SH-SY5Y (cell line): ENCODE measurements around the gene RFX6.

ENCODE experiments used
- GATA2 ChIP-seq: IDR thresholded peaks from 2 replicates; pipeline ENCODE4 v1.6.1; 2011; ENCODE audit warnings: mild to moderate bottlenecking, low read depth, low read length
- GATA3 ChIP-seq: IDR thresholded peaks from 2 replicates; pipeline ENCODE4 v1.6.1; 2011; ENCODE audit warnings: low read depth, mild to moderate bottlenecking, low read length, moderate library complexity

Gene RFX6

GRCh38 chr6:116932496-116932895 lies 55.5 kb downstream of the RFX6 start:
- no peak for TF ChIP-seq GATA3
- TF ChIP-seq GATA2: no peak

GRCh38 chr6:116933485-116933884 lies 56.4 kb downstream of the RFX6 start:
- TF ChIP-seq GATA2: no peak
- TF ChIP-seq GATA3: no peak

- no peak for TF ChIP-seq GATA3
- TF ChIP-seq GATA2: no peak
These were observed 61.3 kb downstream of the RFX6 start for GRCh38 chr6:116938305-116938704.

GRCh38 chr6:116941727-116942126 lies 64.7 kb downstream of the RFX6 start:
- TF ChIP-seq GATA2 (no peak), GATA3 (no peak)

- TF ChIP-seq GATA2 (no peak), GATA3 (no peak)
These were observed 68.8 kb downstream of the RFX6 start for GRCh38 chr6:116945809-116946208.

- TF ChIP-seq GATA3 (no peak), GATA2 (no peak)
These were observed 71.7 kb downstream of the RFX6 start for GRCh38 chr6:116948533-116949304.

GRCh38 chr6:116949964-116950363 lies 72.9 kb downstream of the RFX6 start:
- no peak for TF ChIP-seq GATA2
- no peak for TF ChIP-seq GATA3

- TF ChIP-seq GATA2: no peak
- TF ChIP-seq GATA3: no peak
These were observed 77.3 kb downstream of the RFX6 start for GRCh38 chr6:116954335-116954734.

- TF ChIP-seq GATA3 (no peak), GATA2 (no peak)
These were observed 77.9 kb downstream of the RFX6 start for GRCh38 chr6:116954938-116955337.

- no peak for TF ChIP-seq GATA3
- no peak for TF ChIP-seq GATA2
These were observed 78.7 kb downstream of the RFX6 start for GRCh38 chr6:116955773-116956172.

GRCh38 chr6:116963972-116964371 lies 86.9 kb downstream of the RFX6 start:
- TF ChIP-seq GATA3 (no peak), GATA2 (no peak)

GRCh38 chr6:116966675-116967576 lies 89.9 kb downstream of the RFX6 start:
- TF ChIP-seq GATA2 (no peak), GATA3 (no peak)

- TF ChIP-seq GATA2 (no peak), GATA3 (no peak)
These were observed 92.3 kb downstream of the RFX6 start for GRCh38 chr6:116969211-116969863.

GRCh38 chr6:116971959-116972358 lies 94.9 kb downstream of the RFX6 start:
- no peak for TF ChIP-seq GATA2
- no peak for TF ChIP-seq GATA3
